Kidney capillary endothelial cell (primary cell): Measurements from ENCODE around the gene EXD2.
"Not testable (repeated sequence)": the region's sequence is repeated elsewhere in the genome, so short reads cannot be mapped to it uniquely, and the experiment has no call there.

Source experiments
- DNase-seq: peaks from one replicate; pipeline ENCODE4 v3.0.0-alpha.2; 2018; ENCODE audit warnings: low spot score

Gene EXD2

DNA sequence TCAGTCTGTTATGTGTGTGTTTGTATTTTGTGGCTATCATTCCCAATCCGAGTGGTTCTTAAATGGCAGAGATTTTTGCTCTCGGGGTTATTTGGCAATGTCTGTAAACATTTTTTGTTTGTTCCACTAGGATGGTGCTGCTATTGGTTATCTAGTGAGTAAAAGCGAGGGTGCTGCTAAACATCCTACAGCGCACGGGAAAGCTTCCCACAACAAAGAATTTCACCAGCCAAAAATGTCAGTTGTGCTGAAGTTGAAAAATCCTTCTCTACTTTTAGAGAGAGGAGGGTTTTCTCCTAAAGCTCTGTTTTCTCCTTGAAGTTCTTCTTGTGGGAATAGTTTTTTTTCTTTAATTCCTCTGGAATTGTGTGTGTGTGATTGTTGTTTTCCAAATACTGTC lies 2.4 kb downstream of the EXD2 start:
- DNase-seq, result no peak

DNA sequence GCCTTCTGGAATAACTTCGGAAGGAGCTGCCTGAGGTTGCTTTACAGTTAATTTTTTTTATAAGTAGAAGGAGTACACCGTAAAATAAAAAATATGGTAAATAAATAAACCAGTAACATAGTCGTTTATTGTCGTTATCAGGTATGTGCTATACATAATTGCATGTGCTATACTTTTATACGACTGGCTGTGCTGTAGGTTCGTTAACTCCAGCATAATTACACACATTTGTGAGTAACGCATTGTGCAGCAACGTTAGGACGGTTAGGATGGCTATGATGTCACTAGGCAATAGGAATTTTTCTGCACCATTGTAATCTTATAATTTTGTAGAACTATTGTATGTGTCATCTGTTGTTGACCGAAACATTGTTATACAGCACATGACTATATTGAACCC lies 8.5 kb downstream of the EXD2 start:
- DNase-seq, result no peak

DNA sequence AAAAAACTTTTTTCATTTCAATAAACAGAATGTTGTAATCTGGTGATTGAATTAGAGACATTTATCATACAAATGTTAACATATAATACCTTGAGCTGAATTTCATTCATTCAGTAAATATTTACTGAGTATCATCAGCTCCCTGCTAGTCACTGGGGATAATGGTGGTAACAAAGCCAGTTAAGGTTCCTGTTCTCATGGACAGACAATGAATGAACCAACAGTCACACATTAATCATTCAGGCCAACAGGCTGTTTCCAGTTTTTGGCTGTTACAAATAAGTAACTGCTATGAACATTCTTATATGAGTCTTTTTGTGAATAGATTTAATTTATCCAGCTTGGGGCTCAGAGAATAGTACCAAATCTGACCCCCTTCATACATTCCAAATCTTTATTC lies 13.5 kb downstream of the EXD2 start:
- peak; percentile 65 for DNase-seq

DNA sequence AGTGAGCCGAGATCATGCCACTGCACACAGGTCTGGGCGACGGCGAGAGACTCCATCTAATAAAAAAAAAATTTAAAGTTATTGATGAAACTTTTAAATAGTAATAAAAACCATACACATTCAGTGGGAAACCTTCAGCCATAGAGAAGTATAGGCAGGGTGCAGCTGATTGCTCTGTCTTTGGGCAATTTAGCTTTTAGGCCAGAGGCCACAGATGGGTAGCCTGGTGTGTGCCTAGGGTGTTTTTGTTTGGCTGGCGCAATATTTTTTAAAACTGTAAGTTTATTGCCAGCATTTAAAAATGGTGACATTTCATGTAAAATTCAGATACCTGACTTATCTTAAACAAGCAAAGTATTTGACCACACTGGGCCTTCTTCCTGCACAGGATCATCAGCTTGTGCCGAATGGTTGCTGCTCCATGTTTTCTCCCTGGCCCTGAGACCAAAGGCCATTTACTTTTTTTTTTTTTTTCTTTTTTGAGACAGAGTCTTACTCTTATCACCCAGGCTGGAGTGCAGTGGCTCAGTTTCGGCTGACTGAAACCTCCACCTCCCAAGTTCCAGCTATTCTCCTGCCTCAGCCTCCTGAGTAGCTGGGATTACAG lies 16.2 kb downstream of the EXD2 start:
- no peak for DNase-seq

DNA sequence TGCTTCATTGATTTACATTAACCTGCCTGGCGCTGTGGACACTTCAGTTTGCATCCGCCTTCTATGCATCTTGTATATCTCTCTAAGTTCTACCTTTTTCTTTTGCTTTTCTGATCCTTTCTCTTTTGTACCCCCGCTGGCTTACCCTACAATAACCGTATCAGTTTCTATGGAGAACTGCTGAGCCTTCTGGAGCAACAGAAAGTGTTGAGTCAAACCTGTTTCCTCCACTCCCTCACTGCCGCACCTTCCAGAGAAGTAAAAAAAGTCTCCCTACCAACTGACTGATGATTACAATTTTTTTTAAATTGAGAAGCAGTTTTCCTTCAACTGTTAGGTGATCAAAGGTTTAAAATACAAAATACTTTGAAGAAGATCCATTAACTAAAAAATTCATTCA lies 17.4 kb downstream of the EXD2 start:
- no peak for DNase-seq

DNA sequence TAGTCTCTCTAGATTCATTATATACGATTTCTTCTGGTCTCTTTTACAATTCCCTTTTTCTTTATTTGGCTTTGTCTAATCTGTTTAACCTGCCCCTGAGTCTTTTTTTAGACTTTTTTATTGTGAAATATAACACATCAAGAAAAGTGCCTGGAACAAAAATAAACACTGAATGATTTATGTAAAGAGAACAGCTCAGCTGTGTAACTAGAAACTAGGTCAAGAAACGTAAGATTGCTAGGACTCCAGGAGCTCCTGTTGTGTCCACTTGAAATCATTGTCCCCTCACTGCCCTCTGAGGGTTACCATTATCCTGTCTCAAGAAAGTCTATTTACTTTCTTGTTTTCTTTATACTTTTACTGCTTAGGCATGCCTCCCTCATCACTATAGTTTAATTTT lies 23.1 kb downstream of the EXD2 start:
- DNase-seq, result no peak

DNA sequence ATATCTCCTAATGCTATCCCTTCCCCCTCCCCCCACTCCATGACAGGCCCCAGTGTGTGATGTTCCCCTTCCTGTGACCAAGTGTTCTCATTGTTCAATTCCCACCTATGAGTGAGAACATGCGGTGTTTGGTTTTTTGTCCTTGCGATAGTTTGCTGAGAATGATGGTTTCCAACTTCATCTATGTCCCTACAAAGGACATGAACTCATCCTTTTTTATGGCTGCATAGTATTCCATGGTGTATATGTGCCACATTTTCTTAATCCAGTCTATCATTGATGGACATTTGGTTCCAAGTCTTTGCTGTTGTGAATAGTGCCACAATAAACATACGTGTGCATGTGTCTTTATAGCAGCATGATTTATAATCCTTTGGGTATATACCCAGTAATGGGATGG lies 26.4 kb downstream of the EXD2 start:
- DNase-seq, result not testable (repeated sequence)

DNA sequence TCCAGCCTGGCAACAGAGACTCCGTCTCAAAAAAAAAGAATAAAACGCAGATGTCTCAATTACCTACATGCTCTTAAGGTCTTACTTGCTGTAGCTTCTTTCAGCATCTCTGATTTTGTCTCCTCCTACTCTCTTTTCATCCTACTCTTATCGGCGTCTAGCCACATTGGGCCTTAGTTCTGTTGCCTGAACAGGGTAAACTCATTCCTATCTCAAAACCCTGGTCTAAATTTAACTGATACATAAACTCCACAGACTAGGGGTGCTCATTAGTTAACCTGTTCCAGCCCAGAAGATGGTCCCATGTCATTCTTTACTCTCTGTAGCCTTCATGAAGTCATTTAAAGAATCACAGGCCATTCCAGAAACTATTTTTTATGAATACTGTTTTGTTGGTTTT lies 33.6 kb downstream of the EXD2 start:
- DNase-seq, result no peak

DNA sequence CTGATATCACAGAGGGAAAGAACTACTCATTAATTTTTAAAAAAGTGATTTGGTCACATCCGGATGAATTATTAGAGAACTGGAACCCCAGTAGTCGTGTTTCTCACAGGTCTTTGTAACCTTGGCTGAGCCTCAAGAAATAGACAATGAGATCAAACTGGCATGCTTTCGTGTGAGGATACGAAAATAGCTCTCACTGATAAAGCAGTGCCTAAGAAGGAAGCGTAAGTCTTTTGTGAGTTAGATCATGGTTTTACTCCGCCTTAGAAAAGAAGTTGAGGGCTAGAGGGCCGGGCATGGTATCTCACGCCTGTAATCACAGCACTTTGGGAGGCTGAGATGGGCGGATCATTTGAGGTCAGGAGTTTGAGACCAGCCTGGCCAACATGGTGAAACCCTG lies 34.9 kb downstream of the EXD2 start:
- DNase-seq, result peak; percentile 50

DNA sequence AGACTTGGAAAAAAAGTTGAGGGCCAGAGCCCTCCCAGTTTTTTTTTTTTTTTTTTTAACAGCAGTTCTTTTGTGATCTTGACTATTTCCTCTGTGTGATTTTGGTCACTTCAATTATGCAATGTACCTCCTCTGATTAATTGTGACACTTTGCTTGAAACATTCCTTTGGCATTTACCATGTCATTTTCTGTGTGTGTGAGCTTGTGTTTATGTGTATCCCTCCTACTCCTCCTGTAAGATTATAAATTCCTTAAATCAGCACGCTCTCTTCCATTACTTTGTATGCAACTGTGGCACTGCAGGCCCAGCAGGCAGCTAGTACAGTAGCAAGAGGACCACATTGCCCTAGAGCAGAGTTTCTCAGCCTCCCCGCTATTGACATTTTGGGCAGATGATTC lies 35.4 kb downstream of the EXD2 start:
- DNase-seq, result no peak

DNA sequence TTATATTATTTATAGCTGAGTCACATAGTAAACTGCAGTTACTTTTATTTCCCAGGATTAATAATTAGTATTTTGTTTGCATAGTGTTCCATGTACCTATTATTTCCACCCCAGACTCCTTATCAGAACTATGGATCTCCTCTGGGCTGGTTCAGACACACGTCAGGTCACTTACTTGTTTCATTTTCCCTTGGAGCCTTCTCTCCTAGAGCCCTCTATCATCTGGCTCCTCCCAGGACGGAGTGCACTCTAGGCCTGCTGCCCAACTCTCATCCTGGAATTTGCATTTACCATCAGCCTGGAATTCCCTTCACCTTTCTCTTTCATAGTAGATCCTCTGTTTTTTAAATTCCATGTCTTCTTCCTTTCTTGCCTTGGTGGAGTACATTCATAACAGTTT lies 40.2 kb downstream of the EXD2 start:
- DNase-seq, result no peak

DNA sequence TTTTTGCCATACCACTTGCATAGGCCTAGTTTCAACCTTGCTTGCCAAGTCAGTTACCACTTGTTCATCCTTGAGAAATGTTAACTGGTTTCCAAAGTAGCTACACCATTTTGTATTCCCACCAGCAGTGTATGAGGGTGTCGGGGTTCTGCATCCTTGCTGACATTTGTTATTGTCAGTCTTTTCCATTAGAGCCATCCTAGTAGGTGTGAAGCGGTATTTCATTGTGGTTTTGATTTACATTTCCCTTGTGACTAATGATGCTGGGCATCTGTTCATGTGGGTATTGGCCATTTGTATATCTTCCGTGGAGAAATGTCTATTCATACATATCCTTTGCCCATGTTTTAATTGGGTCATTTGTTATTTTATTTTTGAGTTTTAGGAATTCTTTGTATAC lies 41.1 kb downstream of the EXD2 start:
- no peak for DNase-seq

DNA sequence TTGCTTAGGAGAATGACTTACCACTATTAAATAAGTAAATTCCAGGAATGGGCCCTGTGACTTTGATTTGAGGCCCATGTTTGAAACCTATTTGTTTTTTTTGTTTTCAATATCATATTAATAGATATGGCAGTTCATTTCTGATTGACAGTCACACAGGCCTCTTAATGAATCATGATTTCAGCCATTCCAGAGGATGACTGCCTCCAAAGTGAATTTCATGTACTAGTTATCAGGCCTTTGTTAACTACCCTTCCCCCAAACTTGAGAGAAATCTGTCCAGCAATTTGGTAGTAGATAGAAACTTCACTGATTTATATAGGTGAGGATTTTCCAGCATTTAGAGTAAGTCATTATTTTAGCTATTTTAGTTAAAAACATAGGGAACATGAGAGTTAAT lies 42.8 kb downstream of the EXD2 start:
- no peak for DNase-seq

DNA sequence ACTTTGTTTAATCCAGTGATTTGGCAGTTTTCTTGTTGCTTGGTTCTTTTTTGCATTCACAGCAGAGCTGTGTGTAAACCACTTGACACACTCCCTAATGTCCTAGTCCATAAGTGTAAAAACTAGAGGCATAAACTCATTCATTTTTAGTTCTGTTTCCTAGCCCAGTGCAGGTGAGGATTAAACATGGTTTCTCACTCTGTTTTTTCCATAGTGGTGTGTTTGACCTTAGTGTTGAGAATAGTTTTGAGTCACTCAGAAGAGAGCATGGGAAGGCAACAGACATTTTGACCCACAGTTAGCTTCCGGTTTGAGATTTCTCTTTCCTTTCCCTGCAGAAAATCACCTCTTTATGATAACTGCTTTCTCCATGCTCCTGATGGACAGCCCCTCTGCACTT lies 44.4 kb downstream of the EXD2 start:
- DNase-seq, result no peak

DNA sequence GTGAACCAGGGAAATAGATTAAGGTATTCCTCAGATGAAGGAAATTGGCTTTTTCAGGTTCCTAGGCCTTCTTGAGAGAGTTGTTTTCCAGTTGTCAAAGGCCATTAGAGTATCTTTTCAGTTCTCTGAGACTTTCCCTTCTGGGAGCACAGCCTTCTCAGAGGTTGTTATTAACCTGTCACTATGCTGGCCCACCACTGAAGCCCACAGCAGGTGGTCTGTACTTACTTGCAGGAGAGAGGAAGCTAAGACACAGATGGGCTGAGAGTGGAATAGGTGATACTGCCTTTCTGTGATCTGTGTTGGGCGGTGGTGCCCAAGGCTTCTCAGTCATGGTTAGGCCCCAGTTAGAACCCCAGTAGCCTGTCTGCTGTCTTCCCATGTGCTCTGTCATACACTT lies 45.8 kb downstream of the EXD2 start:
- DNase-seq, result no peak

DNA sequence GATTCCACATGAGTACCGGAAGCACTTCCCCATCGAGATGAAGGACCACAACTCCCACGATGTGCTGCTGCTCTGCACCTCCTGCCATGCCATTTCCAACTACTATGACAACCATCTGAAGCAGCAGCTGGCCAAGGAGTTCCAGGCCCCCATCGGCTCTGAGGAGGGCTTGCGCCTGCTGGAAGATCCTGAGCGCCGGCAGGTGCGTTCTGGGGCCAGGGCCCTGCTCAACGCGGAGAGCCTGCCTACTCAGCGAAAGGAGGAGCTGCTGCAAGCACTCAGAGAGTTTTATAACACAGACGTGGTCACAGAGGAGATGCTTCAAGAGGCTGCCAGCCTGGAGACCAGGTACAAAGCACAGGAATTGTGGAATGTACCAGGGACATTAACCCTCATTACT lies 46.3 kb downstream of the EXD2 start:
- DNase-seq, result no peak

DNA sequence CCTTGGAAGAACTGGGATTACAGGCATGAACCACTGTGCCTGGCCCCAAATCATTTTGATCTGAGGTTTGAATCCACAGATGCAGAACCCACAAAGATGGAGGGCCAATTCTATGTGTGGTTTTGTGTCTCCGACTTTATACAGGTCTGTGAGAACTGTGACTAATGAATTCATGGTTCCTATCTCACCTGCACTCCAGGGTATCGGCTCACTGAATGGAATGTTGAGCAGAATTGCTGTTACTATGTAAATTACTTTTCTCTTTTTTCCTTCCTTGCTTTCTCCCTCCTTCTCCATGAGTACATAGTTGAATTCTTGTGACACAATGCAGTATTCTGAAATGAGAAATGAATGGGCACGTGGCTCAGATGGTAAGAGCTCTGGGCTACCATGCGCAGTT lies 47.6 kb downstream of the EXD2 start:
- no peak for DNase-seq

DNA sequence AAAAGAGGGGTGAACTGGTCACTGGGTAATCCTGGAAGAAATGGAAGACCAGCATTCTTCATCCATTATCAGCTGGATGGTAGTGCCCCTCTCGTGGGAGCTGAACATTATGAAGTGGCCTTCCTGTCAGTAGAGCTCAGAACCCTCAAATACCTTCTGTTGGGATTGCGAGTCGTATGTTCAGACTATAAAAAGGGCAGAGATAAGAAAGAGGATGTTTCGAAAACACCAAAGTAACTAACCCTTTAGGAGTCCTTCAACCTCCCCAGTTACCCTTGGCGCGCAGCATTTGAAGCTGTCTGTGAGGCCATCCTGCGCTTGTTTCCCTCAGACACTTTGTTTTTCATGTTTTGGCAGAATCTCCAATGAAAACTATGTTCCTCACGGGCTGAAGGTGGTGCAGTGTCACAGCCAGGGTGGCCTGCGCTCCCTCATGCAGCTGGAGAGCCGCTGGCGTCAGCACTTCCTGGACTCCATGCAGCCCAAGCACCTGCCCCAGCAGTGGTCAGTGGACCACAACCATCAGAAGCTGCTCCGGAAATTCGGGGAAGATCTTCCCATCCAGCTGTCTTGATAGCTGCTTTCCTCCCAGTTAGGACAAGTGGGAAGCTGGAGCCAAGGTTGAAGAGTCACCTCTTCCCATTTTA lies 49.4 kb downstream of the EXD2 start:
- DNase-seq, result no peak

DNA sequence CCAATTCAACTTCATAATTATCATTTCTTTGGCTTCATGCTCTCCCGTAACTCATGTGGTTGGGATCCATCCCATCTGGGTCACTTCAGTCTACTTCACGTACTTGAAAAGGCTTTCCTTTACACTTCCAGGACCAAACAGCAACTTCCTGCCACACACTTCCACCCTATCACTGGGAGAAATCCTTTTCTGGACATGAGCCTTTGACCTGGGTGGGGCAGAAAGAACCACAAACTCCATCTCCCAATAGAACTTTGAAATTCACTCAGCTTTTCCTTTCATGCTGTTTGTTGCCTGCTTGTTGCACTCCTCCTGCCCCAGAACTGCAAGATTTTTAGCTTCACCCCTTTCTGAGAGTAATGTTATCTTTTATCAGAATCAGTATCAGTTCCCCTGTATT lies 50.3 kb downstream of the EXD2 start:
- DNase-seq, result no peak

DNA sequence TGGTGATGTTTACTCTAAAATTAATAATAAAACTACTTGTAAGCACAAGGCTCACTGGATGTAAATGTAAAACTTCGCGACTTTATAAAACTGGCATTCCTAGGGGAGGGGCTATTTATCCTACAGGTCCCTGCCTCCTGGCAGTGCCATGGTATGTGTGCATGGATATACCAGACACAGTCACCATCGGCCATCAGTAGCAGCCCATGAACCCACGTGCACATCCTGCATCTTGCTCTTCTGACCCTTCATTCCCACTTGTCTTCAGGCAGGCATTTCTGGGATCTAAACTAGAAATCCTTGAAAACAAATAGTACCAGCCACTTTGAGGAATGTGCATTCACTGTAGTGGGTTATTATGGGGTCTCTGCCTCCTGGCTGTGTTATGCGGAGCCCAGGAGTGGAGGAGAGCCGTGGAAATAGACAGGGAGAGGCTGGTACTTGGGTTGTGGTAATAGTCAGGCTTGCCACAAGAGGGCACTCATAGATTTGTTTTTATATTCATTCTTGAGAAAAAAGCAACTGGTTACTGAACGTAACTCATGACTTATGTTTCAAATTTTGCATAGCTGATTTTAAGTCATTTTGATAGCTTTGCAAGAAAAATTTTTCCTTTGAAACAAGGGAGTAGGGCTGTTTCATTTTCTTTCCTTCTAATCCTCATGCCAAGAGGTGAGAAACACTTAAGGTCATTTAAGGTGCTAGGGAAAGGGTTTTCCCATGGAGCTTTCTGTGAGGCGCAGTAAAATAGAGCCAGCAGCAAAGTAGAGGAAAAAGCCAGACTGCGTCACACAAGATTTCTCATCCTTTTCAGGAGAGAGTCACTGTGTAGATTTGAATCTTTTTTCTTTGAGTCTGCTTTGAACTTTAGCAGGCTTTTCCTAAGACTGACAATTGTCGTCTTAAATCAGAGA lies 51.3 kb downstream of the EXD2 start:
- DNase-seq, result peak; percentile 63

DNA sequence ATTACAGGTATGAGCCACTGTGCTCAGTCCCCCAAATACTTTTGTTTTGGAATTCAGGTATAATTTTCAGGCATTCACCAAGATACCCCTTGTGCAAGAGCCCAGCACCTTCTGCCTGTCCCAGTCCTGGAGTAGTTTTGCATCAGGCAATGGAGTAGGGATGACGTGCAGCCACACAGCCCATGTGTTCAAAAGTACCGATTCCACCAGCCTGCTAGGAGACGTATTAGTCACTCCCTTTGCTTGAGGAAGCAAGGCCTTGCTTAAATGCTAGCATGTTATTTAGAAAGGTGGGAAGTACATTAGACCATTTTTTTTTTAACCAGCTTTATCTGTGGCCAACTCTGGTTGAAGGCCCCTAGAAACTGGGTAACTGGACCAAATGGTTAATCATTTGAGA lies 53.6 kb downstream of the EXD2 start:
- DNase-seq, result no peak

DNA sequence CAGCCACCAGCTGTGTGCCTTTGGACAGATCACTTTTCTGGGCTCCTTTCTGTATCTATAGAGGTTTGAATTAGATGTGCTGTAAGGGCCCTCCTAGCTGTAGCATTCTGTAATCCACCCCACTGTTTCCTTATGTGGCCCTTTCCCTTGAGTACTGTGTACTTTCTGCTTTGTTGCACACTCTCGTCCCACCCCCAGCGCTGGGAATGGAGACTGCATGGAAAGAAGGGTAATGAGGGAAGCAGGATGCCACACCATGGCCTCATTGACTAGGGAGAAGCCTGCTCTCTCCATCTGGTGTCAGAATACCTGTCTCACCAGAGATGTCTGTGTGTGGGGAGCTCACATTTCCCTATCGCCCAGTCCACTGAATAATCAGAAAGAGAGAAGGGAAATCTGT lies 55.0 kb downstream of the EXD2 start:
- DNase-seq, result no peak

DNA sequence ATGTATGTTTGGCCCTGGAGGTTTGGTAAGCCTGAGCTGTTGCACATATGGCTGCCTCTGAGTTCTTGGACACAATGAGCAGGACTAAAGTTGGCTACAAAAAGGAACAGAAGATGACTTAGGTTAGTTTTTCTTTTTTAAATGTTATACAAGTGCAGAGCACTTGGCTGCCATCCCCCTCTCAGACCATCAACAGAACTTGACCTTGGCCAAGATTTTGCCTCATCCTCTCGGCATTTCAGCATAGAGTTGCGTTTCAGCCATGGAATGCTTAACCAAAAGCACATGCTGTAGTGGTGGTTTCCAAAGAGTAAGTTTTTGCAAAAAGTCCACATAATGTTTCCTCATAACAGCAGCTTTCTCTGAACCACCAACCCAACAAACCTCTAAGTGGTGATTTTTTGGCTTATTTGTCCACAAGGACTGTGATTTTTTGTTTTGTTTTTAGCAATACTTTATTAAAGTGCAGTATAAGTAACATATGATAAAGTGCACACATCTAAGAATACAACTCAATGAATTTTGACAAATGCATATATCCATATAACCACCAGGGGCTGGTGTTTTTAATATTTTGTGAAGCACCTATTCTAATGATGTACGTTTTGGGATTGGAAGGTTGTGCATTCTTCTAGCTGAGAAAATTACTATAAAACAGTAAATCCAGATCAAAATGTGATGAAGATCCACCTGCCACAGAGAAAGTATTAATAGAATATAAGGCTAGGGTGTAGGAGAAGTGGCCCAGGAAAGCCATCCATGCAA lies 56.6 kb downstream of the EXD2 start:
- DNase-seq, result no peak
